Measurements from ENCODE around the gene NTN1. TPM values are rescaled to one million over a fixed set of nuclear protein-coding genes. Genes with fewer than 3 reads are reported as not detected.

NTN1 gene
- total RNA-seq, 1 experiment from 2014 or later, result 17.7 TPM

DNA sequence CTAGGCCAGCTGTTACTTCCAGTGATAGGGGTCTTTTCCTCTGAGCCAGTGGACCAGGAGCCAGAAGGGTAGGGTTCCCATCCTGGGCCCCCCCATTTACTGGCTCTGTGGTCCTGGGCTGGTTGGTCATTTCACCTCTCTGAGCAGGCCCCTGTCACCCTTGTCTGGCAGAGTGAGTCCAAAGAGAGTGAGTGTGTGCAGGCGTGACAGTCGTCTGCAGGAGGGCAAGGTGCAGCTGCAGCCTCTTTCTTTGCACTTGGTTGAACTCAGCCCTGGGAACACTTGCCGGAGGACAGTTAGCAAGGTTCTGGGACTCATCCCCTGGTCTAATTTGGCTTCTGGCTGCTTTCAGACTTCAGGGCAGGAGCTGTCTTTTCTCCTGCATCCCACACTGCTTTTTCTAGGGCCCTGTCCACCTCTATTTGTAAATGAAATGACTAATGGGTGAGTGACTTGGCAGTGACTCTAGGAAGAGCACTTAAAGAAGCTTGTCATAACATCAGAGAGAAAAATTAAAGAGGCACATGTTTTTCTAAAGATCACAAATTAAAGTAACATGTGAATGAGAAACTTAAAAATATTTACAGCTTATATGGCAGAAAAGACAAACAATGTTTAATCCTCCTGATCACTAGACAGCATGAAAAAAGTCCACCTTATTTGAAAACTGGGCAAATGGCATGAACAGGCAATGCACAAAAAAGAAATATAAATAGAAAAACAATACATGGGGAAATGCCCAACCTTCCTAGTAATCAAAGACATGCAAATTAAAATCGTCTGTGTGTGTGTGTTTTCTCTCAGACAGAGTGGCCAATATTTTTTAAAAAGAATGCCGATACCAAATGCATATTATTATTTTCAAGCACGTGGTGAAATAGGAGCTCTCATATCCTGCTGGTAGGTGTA is 137.5 kb downstream of the NTN1 start:
- DNase-seq, result no peak
- intact Hi-C loops (cut with micrococcal nuclease; ENCODE audit: unreplicated experiment), result no loop called here
- TF ChIP-seq EZH2 (IDR thresholded peaks at IDR 0.05; ENCODE audit: low read depth) (no peak), CTCF (conservative IDR thresholded peaks at IDR 0.05) (no peak)
- no peak overlapping the region for H3K27ac ChIP-seq
- no peak overlapping the region for H3K4me2 ChIP-seq
- no TSS peak for BruUV-seq (replicated peaks)
- no peak overlapping the region for H3K4me3 ChIP-seq
- no peak overlapping the region for H2AFZ ChIP-seq
- no peaks in the 10 kb centered on the region for H3F3A ChIP-seq (ENCODE audit: insufficient read depth, low read depth)
- H3K9me2 ChIP-seq (ENCODE audit: insufficient read depth), result no peaks in the 10 kb centered on the region
- H3K79me2 ChIP-seq (ENCODE audit: low read depth), result no peaks in the 10 kb centered on the region
- H4K20me1 ChIP-seq (ENCODE audit: insufficient read depth), result no peaks in the 10 kb centered on the region
- no peaks in the 10 kb centered on the region for H3K9me3 ChIP-seq (ENCODE audit: insufficient read depth, low read depth)
- no peaks in the 10 kb centered on the region for H3K27me3 ChIP-seq (ENCODE audit: insufficient read depth, low read depth)
- ChIA-PET POLR2A (ENCODE audit: unreplicated experiment) (no interaction called here), CTCF (no interaction called here)
- H3K4me1 ChIP-seq (replicated peaks; ENCODE audit: insufficient read depth), result no peaks in the 10 kb centered on the region
- no peaks in the 10 kb centered on the region for H3K36me3 ChIP-seq (ENCODE audit: low read depth)

- Histone ChIP-seq H3K4me3 (no peak overlapping the region), H3K4me1 (replicated peaks; ENCODE audit: insufficient read depth) (no peaks in the 10 kb centered on the region), H3K27me3 (ENCODE audit: insufficient read depth, low read depth) (no peaks in the 10 kb centered on the region), H4K20me1 (ENCODE audit: insufficient read depth) (no peaks in the 10 kb centered on the region), H3K9me3 (ENCODE audit: insufficient read depth, low read depth) (no peaks in the 10 kb centered on the region), H3K9me2 (ENCODE audit: insufficient read depth) (no peaks in the 10 kb centered on the region), H3F3A (ENCODE audit: insufficient read depth, low read depth) (no peaks in the 10 kb centered on the region), H3K4me2 (no peak overlapping the region), H3K27ac (no peak overlapping the region), H3K79me2 (ENCODE audit: low read depth) (no peaks in the 10 kb centered on the region), H3K36me3 (ENCODE audit: low read depth) (no peaks in the 10 kb centered on the region), H2AFZ (no peak overlapping the region)
- intact Hi-C loops (cut with micrococcal nuclease; ENCODE audit: unreplicated experiment), result no loop called here
- no peak for DNase-seq
- POLR2A ChIA-PET (ENCODE audit: unreplicated experiment), result no interaction called here
- CTCF ChIA-PET, result no interaction called here
- no TSS peak for BruUV-seq (replicated peaks)
- TF ChIP-seq CTCF (conservative IDR thresholded peaks at IDR 0.05), result no peak
- TF ChIP-seq EZH2 (IDR thresholded peaks at IDR 0.05; ENCODE audit: low read depth), result no peak
These were observed 141.1 kb downstream of the NTN1 start for GRCh38 chr17:9162275-9162985.

DNA sequence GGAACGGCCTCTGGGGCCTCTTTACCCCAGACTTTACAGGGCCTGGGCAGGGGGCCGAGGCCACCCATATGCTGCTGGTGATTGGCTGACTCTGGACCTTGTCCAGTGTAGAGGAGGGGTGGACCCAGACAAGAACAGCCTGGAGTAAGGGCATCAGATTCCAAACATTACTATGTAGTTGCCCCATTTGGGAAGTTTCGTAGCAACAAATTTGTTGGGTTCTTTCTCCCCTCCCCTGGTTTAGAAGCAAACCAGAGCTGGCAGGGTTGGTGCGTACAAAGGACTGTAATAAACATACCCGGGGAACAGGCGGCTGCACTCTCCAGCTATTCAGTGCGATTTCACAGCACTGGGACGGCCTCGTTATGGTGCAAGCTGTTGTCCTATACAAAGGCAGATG is 145.5 kb downstream of the NTN1 start:
- no peaks in the 10 kb centered on the region for H3K4me1 ChIP-seq (replicated peaks; ENCODE audit: insufficient read depth)
- no peak for DNase-seq
- ChIA-PET POLR2A (ENCODE audit: unreplicated experiment) (no interaction called here), CTCF (no interaction called here)
- no peaks in the 10 kb centered on the region for H4K20me1 ChIP-seq (ENCODE audit: insufficient read depth)
- BruUV-seq (replicated peaks), result no TSS peak
- H3F3A ChIP-seq (ENCODE audit: insufficient read depth, low read depth), result no peaks in the 10 kb centered on the region
- no peaks in the 10 kb centered on the region for H3K9me2 ChIP-seq (ENCODE audit: insufficient read depth)
- H3K27ac ChIP-seq, result no peak overlapping the region
- H3K27me3 ChIP-seq (ENCODE audit: insufficient read depth, low read depth), result no peaks in the 10 kb centered on the region
- H3K4me2 ChIP-seq, result no peak overlapping the region
- no peaks in the 10 kb centered on the region for H3K9me3 ChIP-seq (ENCODE audit: insufficient read depth, low read depth)
- no peak overlapping the region for H3K4me3 ChIP-seq
- TF ChIP-seq EZH2 (IDR thresholded peaks at IDR 0.05; ENCODE audit: low read depth), result no peak
- no peak for TF ChIP-seq CTCF (conservative IDR thresholded peaks at IDR 0.05)
- intact Hi-C loops (cut with micrococcal nuclease; ENCODE audit: unreplicated experiment), result no loop called here
- no peaks in the 10 kb centered on the region for H3K36me3 ChIP-seq (ENCODE audit: low read depth)
- no peaks in the 10 kb centered on the region for H3K79me2 ChIP-seq (ENCODE audit: low read depth)
- no peak overlapping the region for H2AFZ ChIP-seq

Data from PC-9 (cell line).